GM19025 (cell line): ENCODE measurements around the gene CTDSP2.
"Not testable (repeated sequence)": the region's sequence is repeated elsewhere in the genome, so short reads cannot be mapped to it uniquely, and the experiment has no call there.

Experiments
- ATAC-seq: cut with Tn5 transposase; IDR thresholded peaks from one replicate; pipeline ENCODE4 v1.9.1; 2021; ENCODE audit warnings: mild to moderate bottlenecking, low read depth, moderate library complexity; ENCODE audit not compliant: unreplicated experiment

CTDSP2 gene

DNA sequence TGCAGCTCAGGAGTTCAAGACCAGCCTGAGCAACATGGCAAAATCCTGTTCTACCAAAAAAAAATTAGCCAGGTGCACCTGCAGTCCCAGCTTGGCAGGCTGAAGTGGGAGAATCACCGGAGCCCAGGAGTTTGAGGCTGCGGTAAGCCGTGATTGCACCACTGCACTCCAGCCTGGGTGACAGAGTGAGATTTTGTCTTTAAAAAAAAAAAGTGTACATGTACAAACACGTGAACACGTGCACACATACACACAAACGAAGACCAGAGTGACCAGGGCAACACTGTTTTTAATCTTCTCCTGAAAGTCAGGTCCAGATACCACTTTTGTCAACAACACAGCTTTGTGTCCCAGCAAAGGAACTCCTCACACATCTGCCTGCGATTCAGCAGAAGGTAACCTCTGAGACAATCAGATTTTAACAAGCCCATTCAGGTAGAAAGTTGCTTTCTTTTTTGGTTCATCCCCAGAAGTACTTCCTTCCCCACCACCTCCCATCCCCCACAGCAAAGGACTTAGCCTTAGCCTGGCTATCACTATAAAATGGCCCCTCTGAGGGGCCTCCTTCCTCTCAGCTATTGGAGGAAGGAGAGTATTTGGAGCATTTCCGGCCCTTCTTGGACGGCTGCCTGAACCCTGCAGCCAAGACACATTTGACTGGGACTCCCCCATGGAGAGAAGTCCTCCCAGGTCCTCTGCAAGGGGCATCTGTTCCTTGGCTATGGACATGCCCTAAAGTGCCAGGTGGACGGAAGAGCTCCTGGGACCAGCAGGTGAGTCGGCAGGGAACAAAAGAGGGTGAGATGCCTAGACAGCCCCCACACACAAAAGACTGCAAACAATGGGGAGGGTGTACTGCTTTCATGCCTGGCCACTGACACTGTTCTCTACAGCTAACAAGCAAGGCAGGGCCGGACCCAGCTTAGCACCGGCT, 9.8 kb downstream of the CTDSP2 start:
- peak; percentile 35 for ATAC-seq

DNA sequence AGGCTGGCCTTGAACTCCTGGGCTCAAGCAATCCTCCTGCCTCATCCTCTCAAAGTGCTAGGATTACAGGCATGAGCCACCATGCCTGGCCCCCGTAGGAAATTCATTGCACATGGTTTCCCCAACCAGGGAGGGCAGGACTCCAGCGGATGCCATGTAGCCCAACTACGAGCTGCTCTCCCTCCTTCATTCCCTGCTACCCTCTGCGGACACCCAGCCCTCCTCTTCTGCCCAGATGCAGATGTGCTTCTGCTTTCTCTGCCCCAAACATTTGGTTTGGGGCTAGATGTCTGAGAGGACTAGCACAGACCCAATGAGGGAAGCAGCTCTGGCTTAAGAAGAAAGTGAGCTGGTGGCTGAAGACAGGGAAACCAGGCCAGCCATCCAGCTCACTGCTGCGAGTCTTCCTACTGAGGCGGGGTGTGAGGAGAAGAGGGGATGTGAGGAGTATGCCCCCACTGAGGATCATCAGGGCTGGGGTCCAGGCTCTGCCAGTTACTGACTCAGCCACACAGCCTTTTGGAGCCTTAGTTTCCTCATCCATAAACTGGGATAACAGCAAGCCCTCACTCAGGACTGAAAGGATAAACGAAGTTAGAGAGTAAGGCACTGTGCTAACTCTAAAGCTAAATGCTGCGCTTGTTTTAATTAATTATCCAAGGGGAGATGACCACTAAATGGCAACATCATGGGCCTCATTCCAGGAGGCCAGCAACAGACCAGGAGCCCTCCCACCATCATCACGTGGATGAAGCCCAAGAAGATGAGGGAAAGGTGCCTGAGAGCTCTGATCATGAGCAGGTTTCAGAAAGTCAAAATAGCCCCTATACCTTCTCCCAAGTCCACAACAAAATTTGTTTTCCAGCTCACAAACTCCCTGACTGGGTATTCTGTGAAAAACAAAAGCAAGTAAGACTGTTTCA, 10.9 kb downstream of the CTDSP2 start:
- ATAC-seq, result no peak

DNA sequence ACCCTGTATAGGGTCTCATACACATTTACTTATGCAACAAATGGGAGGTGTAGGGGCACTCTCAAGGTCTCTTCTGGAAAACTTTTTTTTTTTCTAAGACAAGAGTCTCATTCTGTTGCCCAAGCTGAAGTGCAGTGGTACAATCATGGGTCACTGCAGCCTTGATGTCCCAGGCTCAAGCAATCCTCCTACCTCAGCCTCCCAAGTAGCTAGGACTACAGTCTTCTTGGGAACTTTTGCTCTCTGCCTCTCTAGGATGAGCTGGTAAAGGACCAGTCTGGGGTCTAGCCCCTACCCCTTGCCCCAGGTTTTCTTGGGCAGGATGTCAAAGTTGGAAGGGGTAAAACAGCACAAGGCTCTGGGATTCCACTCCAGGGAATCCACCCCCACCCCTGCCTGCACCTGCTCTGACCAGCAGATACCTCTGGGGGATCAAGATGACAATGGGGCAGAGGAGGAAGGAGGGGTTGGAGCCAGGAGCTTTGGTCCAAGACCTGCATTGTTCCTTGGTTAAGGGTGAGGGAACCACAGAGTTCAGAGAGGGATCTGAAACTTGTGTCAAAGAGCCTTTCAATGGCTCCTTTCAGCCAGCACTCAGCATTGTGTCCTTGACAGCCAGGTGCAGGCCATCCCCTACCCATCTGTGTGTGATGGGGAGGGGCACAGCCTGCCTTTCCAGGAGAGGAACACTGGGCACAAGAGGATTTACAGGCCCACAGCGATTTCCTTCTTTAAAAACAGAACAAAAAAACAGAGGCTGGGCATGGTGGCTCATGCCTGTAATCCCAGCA, 12.2 kb downstream of the CTDSP2 start:
- ATAC-seq, result no peak

GRCh38 chr12:57833672-57834071, 12.9 kb downstream of the CTDSP2 start:
- no peak for ATAC-seq

DNA sequence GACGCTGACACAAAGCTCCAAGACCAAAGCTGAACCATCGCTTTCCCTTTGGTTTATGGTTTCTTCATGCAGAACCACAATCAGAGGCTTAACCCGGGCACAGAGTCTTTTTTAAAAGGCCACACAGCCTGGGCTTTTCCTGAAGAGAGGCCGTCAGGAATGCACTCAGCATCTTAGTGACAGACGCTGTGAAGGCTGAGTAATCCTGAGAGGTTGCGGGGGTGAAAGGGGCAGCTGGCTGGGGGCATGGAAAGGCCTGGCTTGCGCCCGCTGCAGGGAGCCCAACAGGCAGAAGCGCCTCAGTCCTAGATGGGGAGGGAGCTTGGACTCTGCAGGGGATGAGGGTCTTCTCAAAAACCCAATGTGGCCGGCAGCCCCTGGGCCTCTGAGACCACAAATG, 13.6 kb downstream of the CTDSP2 start:
- no peak for ATAC-seq

DNA sequence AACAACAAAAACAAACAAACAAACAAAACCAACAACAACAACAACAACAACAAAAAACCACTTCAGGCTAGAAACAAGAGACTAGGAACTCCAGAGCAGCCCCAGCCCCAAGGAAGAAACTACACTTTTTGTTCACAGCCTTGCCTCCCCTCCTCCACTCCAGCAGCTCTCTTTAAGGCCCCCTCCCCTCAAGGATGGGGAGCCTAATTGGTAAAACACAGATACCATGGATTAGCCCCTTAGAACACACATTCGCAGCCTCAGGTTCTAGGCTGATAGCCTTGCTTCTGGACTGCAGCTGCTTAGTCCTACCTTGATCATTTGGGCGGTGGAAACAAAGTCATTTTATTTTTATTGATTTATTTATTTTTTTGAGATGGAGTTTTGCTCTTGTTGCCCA, 16.1 kb downstream of the CTDSP2 start:
- no peak for ATAC-seq

- ATAC-seq, result no peak
Measured at GRCh38 chr12:57829025-57829777, 17.3 kb downstream of the CTDSP2 start.

DNA sequence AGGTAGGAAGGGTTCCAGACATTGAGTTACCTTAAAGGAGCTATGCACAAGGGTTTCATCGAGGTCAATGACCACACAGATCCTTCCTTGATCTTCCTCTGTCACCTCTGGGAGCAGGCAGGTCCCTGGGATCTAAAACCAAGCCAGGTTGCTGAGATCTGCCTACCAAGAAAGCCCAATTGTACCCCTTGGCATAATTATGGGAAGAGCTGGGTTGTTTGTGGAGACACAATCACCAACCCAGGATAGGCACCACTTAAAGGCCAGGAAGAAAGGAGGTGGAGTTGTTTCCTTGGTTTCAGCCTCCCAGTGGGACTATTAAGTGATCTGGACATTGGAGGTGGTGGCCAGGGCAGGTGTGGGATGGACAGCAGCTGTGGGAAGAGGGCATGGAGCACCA, 19.6 kb downstream of the CTDSP2 start:
- ATAC-seq, result no peak

GRCh38 chr12:57826400-57826799, 20.1 kb downstream of the CTDSP2 start:
- ATAC-seq, result no peak

GRCh38 chr12:57825451-57825850, 21.1 kb downstream of the CTDSP2 start:
- no peak for ATAC-seq

- ATAC-seq, result no peak
Measured at GRCh38 chr12:57823908-57824640, 22.5 kb downstream of the CTDSP2 start.

- ATAC-seq, result no peak
Measured at GRCh38 chr12:57823131-57823907, 23.2 kb downstream of the CTDSP2 start.

DNA sequence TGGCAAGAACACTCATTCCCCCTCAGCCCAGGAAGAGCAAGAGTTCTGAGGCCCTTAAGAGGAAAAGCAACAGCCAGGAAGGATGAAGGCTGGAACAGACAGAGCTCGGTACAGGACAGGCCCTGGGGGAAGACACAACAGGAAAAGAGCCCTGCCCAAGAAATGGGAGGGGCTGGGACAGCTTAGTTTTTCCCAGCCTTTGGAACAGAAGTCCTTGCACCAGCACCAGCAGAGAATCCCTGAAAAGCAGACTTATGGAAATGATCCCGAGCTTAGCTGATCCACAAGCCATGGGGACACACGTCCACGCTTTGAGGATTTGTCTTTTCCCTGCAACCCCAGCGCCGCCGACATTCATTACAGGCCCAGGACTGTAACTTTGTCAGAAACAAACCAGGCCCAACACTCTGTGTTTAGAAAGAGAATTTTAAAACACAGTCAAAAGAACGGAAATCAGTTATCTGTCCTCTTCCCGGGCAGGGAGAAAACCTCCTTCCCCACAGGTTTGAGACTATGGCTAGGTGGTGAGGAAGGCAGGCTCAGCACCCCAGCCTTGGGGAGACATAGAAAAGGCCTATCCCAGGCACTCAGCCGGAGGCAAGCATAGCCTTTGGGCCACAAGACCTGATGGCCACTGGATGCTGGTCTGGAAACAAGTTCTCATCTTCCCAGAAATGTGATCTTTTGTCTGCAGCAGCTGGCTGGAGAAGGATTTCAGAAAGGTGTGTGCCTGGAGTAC, 24.0 kb downstream of the CTDSP2 start:
- no peak for ATAC-seq

GRCh38 chr12:57821474-57822214, 24.9 kb downstream of the CTDSP2 start:
- no peak for ATAC-seq

- not testable (repeated sequence) for ATAC-seq
Measured at GRCh38 chr12:57821015-57821414, 25.5 kb downstream of the CTDSP2 start.

GRCh38 chr12:57820119-57820518, 26.4 kb downstream of the CTDSP2 start:
- ATAC-seq, result not testable (repeated sequence)

DNA sequence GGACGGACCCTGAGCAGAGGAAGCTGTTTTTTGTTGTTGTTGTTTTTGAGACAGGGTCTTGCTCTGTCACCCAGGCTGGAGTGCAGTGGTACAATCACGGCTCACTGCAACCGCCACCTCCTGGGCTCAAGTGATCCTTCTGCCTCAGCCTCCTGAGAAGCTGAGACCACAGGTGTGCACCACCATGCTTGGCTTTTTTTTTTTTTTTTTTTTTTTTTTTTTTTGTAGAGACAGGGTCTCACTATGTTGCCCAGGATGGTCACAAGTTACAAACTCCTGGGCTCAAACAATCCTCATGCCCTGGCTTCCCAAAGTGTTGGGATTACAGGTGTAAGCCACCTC, 28.6 kb downstream of the CTDSP2 start:
- ATAC-seq, result not testable (repeated sequence)
